ENCODE data around the gene FIS1. TPM values are rescaled to one million over a fixed set of nuclear protein-coding genes. Genes with fewer than 3 reads are reported as not detected.

Gene FIS1
- total RNA-seq, 1 experiment from 2014 or later, result 200 TPM

GRCh38 chr7:101245147-101245668 lies 327 bp upstream of the FIS1 start:
- intact Hi-C loops (cut with micrococcal nuclease; ENCODE audit: unreplicated experiment), result no loop called here
- H3K4me3 ChIP-seq, result peak overlapping the region; percentile 98
- H3F3A ChIP-seq (ENCODE audit: insufficient read depth, low read depth), result peaks cover 22% of the 10 kb centered on the region; the same call in 1 of the 2 replicates
- ChIA-PET POLR2A (ENCODE audit: unreplicated experiment) (no interaction called here), CTCF (interaction anchor here (1.1 to 2.1 kb wide), 3 partner anchors 27 to 540 kb away, joined by 5 to 22 read pairs (median 7); partner anchors contain the start of genes PLOD3, POP7 and ZNHIT1)
- H4K20me1 ChIP-seq (ENCODE audit: insufficient read depth), result peaks cover 27% of the 10 kb centered on the region
- H2AFZ ChIP-seq, result peak overlapping the region; percentile 94
- H3K27me3 ChIP-seq (ENCODE audit: insufficient read depth, low read depth), result no peaks in the 10 kb centered on the region
- TSS peak; percentile 82 for BruUV-seq (replicated peaks)
- H3K27ac ChIP-seq, result peak overlapping the region; percentile 52; the same call in 1 of the 2 replicates
- no peak for TF ChIP-seq EZH2 (IDR thresholded peaks at IDR 0.05; ENCODE audit: low read depth)
- no peak for TF ChIP-seq CTCF (conservative IDR thresholded peaks at IDR 0.05)
- 0 out of 2 replicates have a peak, but pooled peaks cover 9% of the 10 kb centered on the region for H3K36me3 ChIP-seq (ENCODE audit: low read depth)
- H3K4me1 ChIP-seq (replicated peaks; ENCODE audit: insufficient read depth), result peaks cover 18% of the 10 kb centered on the region
- no peaks in the 10 kb centered on the region for H3K9me3 ChIP-seq (ENCODE audit: insufficient read depth, low read depth)
- DNase-seq, result no peak
- peak overlapping the region; percentile 92 for H3K4me2 ChIP-seq
- H3K79me2 ChIP-seq (ENCODE audit: low read depth), result peaks cover 51% of the 10 kb centered on the region
- no peaks in the 10 kb centered on the region for H3K9me2 ChIP-seq (ENCODE audit: insufficient read depth)

- no peaks in the 10 kb centered on the region for H3K27me3 ChIP-seq (ENCODE audit: insufficient read depth, low read depth)
- peaks cover 37% of the 10 kb centered on the region for H3K79me2 ChIP-seq (ENCODE audit: low read depth)
- DNase-seq, result no peak
- H3K4me2 ChIP-seq, result peak overlapping the region; percentile 92
- intact Hi-C loops (cut with micrococcal nuclease; ENCODE audit: unreplicated experiment), result loop anchor here (1.0 kb wide), 4 partner anchors 8 to 100 kb away; partner anchors contain the start of gene ZNHIT1
- ChIA-PET POLR2A (ENCODE audit: unreplicated experiment) (interaction anchor here (0.7 kb wide), 1 partner anchor 57 kb away, joined by 5 read pairs; no protein-coding TSS in a partner anchor), CTCF (interaction anchor here (0.5 to 2.1 kb wide), 9 partner anchors 11 to 538 kb away, joined by 3 to 22 read pairs (median 4); partner anchors contain the start of genes PLOD3, POP7, SLC12A9 and ZNHIT1)
- H3K9me3 ChIP-seq (ENCODE audit: insufficient read depth, low read depth), result no peaks in the 10 kb centered on the region
- H3K36me3 ChIP-seq (ENCODE audit: low read depth), result 0 out of 2 replicates have a peak, but pooled peaks cover 9% of the 10 kb centered on the region
- peak overlapping the region; percentile 98 for H3K4me3 ChIP-seq
- no TSS peak for BruUV-seq (replicated peaks)
- peaks cover 23% of the 10 kb centered on the region; the same call in 1 of the 2 replicates for H4K20me1 ChIP-seq (ENCODE audit: insufficient read depth)
- H2AFZ ChIP-seq, result peak overlapping the region; percentile 94; the same call in 1 of the 2 replicates
- peaks cover 22% of the 10 kb centered on the region; the same call in 1 of the 2 replicates for H3F3A ChIP-seq (ENCODE audit: insufficient read depth, low read depth)
- TF ChIP-seq CTCF (conservative IDR thresholded peaks at IDR 0.05), result peak; percentile 91; the same call in 1 of the 2 replicates
- TF ChIP-seq EZH2 (IDR thresholded peaks at IDR 0.05; ENCODE audit: low read depth), result no peak
- H3K9me2 ChIP-seq (ENCODE audit: insufficient read depth), result no peaks in the 10 kb centered on the region
- H3K4me1 ChIP-seq (replicated peaks; ENCODE audit: insufficient read depth), result peaks cover 16% of the 10 kb centered on the region
- no peak overlapping the region for H3K27ac ChIP-seq
Measured at GRCh38 chr7:101243646-101244374, 1.1 kb downstream of the FIS1 start.

All from PC-9 (cell line).